GM21367 (cell line): Measurements from ENCODE around the gene HSPG2.
"Not testable (repeated sequence)": the region's sequence is repeated elsewhere in the genome, so short reads cannot be mapped to it uniquely, and the experiment has no call there.

Source experiments
- ATAC-seq: cut with Tn5 transposase; IDR thresholded peaks from one replicate; pipeline ENCODE4 v1.9.1; 2021; ENCODE audit not compliant: unreplicated experiment

Gene HSPG2

GRCh38 chr1:21813542-21813941 lies 123.6 kb downstream of the HSPG2 start:
- ATAC-seq: no peak

GRCh38 chr1:21811875-21812305 lies 125.2 kb downstream of the HSPG2 start, which contains the start of gene LDLRAD2:
TSS of gene LDLRAD2 (plus strand) at chr1:21812265. CDS start at chr1:21812452, 187 bp downstream.
- no peak for ATAC-seq

GRCh38 chr1:21804536-21804935 lies 132.6 kb downstream of the HSPG2 start:
- ATAC-seq: no peak

- no peak for ATAC-seq
Measured at GRCh38 chr1:21801100-21801499, 136.0 kb downstream of the HSPG2 start.

- no peak for ATAC-seq
Measured at GRCh38 chr1:21799730-21800129, 137.4 kb downstream of the HSPG2 start.

- ATAC-seq: no peak
Measured at GRCh38 chr1:21795075-21795474, 142.0 kb downstream of the HSPG2 start.

- no peak for ATAC-seq
Measured at GRCh38 chr1:21794656-21795055, 142.5 kb downstream of the HSPG2 start.

- no peak for ATAC-seq
Measured at GRCh38 chr1:21793104-21793503, 144.0 kb downstream of the HSPG2 start.

GRCh38 chr1:21786640-21787039 lies 150.5 kb downstream of the HSPG2 start:
- ATAC-seq: no peak

- ATAC-seq: not testable (repeated sequence)
Measured at GRCh38 chr1:21785764-21786163, 151.3 kb downstream of the HSPG2 start.

- no peak for ATAC-seq
Measured at GRCh38 chr1:21783679-21784603, 153.2 kb downstream of the HSPG2 start.

- peak; percentile 55 for ATAC-seq
Measured at GRCh38 chr1:21782868-21783678, 154.0 kb downstream of the HSPG2 start, which contains the start of gene USP48. TSS of gene USP48 (minus strand) at chr1:21783149. CDS start at chr1:21782957, 192 bp downstream.

- ATAC-seq: peak; percentile 20
Measured at GRCh38 chr1:21782349-21782867, 154.7 kb downstream of the HSPG2 start.

GRCh38 chr1:21781815-21782348 lies 155.2 kb downstream of the HSPG2 start:
- ATAC-seq: no peak

- ATAC-seq: no peak
Measured at GRCh38 chr1:21779613-21780521, 157.2 kb downstream of the HSPG2 start.

GRCh38 chr1:21778405-21778727 lies 158.7 kb downstream of the HSPG2 start:
- ATAC-seq: no peak

- ATAC-seq: not testable (repeated sequence)
Measured at GRCh38 chr1:21776925-21777324, 160.2 kb downstream of the HSPG2 start.

GRCh38 chr1:21775985-21776562 lies 161.0 kb downstream of the HSPG2 start:
- ATAC-seq: no peak

GRCh38 chr1:21775550-21775914 lies 161.6 kb downstream of the HSPG2 start:
- ATAC-seq: no peak
